Hematopoietic multipotent progenitor cell (in vitro differentiated cells): ENCODE data around the gene PEX16. TPM values are rescaled to one million over a fixed set of nuclear protein-coding genes. Genes with fewer than 3 reads are reported as not detected.

Experiments used
- DNase-seq, 3 donors: peaks; one replicate each; pipeline ENCODE4 v3.0.0-alpha.2; 2011 to 2015; ENCODE audit warnings: low read depth in 2 of 3, low spot score in 2 of 3
- total RNA-seq: library from RNA; depleted of rRNA; stranded (reverse); fragments of >200 nt; gene quantifications from one replicate; pipeline ENCODE4 v1.2.3, GENCODE V29; 2012

The PEX16 gene
- total RNA-seq, 1 donor, result 51.2 TPM

DNA sequence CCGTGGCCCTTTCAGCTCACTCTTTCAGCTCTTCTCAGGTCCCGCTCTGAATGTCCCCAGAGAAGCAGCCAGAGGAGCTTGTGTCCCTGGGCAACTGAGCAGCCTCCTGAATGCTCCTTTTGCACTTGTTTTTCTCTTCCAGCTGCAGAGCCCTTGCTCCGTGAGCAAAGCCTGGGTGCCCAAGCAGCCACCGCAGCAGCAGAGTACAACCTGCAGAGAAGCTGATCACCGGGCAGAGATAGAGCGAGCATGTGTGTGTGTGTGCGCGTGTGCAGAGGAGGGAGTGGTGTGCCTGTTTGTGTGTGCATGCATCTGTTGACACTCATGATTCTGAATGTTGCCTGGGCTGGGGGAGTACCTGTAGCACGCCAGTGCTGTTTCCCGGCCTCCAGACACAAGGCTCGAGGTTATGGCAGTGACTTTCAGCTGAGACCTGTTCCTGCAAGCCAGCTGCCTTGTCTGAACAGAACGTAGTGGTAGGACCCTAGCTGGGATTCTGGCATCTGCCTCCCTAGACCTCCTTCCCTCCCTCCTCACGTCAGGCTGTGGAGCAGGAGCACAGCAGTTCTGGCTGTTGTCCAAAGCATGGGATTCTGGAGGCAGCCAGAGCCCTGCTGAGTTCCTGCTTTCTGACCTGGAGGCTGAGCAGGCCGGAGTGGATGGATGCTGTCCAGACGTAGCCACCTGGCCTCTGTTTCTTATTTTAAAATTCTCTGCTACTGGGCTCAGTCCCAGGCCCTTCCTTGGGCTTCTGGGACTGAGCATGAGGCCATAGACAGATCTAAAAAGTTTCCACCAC lies 36.7 kb downstream of the PEX16 start:
- DNase-seq, result no peak

GRCh38 chr11:45879803-45880686 lies 37.6 kb downstream of the PEX16 start:
- DNase-seq, result no peak

GRCh38 chr11:45877845-45878244 lies 39.8 kb downstream of the PEX16 start:
- no peak for DNase-seq

DNA sequence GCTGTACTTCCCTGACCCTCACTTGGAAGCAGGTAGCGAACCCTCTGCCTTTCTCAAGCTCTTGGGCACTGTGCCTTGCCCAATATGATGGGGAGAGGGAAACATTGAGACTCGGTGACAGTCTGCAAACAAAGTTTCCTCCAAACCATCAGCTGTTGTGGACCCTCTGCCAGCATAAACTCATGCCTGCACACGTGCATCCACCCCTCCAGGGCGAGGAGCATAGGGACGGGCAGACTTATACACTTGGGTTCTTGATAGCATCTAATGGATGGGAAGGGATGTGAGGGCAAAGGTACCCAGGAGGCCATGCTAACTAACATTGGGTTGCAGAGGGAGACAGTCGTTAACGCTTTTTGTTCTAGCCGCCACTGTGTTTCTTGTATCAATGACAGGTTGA lies 40.5 kb downstream of the PEX16 start:
- no peak for DNase-seq

DNA sequence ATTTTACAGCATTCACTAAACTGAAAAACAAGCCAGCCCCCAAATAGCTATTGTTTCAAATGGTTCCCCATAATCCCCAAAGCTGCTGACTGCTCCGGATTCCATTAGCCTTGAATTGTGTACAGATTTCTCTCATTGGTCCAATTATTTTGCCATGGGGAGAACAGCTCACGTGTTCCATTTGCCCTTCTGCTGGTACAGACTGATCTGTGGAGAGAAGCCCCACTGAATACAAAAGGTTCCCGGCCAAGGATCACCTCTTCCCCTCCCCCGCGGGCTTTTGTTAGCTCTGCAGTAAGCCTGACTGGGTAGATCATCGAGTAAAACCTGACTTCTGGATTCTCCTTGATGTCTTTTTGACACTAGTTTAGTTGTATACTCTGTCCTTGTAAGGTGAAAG lies 41.3 kb downstream of the PEX16 start:
- DNase-seq, result no peak

- peak in 2 of 3 donors; percentile 40 to 58 for DNase-seq
Measured at GRCh38 chr11:45872651-45873356, 44.9 kb downstream of the PEX16 start.

- DNase-seq, result no peak
Measured at GRCh38 chr11:45871638-45872037, 46.0 kb downstream of the PEX16 start.

DNA sequence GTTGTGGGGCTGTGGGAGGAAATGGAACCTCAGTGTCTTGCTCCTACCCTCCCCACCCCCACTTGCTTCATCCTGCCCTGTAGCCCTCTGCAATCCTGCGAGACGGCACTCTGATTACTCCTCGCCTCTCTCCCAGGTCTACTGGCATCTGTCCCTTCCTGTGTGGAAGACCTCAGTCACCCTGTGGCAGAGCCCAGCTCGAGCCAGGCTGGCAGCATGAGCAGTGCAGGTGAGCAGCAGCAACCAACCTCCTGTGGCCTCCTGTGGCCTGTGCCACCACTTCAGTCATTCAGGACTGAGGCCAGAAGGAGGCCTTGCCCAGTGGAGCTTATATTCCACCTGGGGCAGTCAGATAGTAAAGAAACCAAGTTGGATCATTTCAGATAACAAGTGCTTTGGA lies 47.0 kb downstream of the PEX16 start:
- no peak for DNase-seq

- no peak for DNase-seq
Measured at GRCh38 chr11:45869551-45869950, 48.1 kb downstream of the PEX16 start.

DNA sequence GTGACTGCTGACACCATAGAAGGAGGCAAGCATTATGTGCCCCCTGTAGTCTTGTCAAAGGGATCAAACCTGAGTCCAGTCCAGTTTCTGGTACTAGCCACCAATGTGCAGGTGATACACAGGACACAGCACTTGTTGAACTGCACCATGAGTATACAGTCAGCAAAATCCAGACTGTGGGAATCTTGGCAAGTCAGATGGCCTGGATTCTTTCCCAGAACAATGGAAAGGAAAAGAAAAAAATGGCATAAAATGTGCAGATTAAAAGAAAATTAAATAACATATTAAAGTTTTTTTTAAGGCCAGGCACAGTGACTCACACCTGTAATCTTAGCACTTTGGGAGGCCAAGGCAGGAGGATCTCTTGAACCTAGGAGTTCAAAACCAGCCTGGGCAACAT lies 53.6 kb downstream of the PEX16 start:
- no peak for DNase-seq

GRCh38 chr11:45860764-45861510 lies 56.7 kb downstream of the PEX16 start:
- no peak for DNase-seq

- no peak for DNase-seq
Measured at GRCh38 chr11:45860348-45860747, 57.3 kb downstream of the PEX16 start.

Other genes starting within 250 kb of the PEX16 start
- 10.5 TPM for gene SLC35C1, start 112.7 kb downstream of the PEX16 start, total RNA-seq
- gene CRY2, start 70.4 kb downstream of the PEX16 start, total RNA-seq, result 32.3 TPM
- 0.54 TPM for gene MAPK8IP1, start 32.2 kb downstream of the PEX16 start, total RNA-seq
- gene FREY1, start 10.6 kb downstream of the PEX16 start, total RNA-seq, result 5.7 TPM
- gene LARGE2, start 4.8 kb upstream of the PEX16 start, total RNA-seq, result 0.27 TPM
- 14.8 TPM for gene PHF21A, start 203.6 kb upstream of the PEX16 start, total RNA-seq